H1 (cell line): ENCODE results near the gene TRUB1. TPM values are rescaled to one million over a fixed set of nuclear protein-coding genes. Genes with fewer than 3 reads are reported as not detected.

ENCODE experiments used
- ASH2L ChIP-seq: fragments of 200-600, 300-600 bp; sonication (generic); IDR thresholded peaks from one replicate; pipeline ENCODE4 v1.7.1; 2017; ENCODE audit warnings: low read length
- JUN ChIP-seq: IDR thresholded peaks from 2 replicates; pipeline ENCODE4 v1.6.1; 2011; ENCODE audit warnings: low read depth, mild to moderate bottlenecking, improper control_type of control experiment, low read length
- NANOG ChIP-seq: IDR thresholded peaks from 2 replicates; pipeline ENCODE4 v1.6.1; 2011; ENCODE audit warnings: low read length, low read depth, mild to moderate bottlenecking, inconsistent platforms; ENCODE audit not compliant: insufficient read depth, poor library complexity, severe bottlenecking
- SIRT6 ChIP-seq: IDR thresholded peaks from one replicate; pipeline ENCODE4 v1.7.1; 2012; ENCODE audit warnings: low read length, inconsistent platforms
- polyA plus RNA-seq, 7 experiments: library from polyadenylated mRNA; depleted of rRNA in 3 of 7; stranded (reverse) in 5 of 7; unstranded in 2 of 7; fragments of >200 nt in 5 of 7; fragments of 200-250 nt in 2 of 7; gene quantifications; 1 replicate in 5 of 7; 2 replicates in 1 of 7; 4 replicates in 1 of 7; pipeline versions ENCODE4 v1.2.1 to v1.2.3, GENCODE V29; 2011 to 2013; ENCODE audit warnings: missing spikeins in 2 of 7, mixed read lengths in 2 of 7
- total RNA-seq: library from RNA; stranded (reverse); fragmentation: NEBNext Ultra II Directional; extraction: Animal tissue kit (Norgen Biotek cat#: 25700); gene quantifications from 2 replicates; pipeline ENCODE4 v1.2.1, GENCODE V29; 2021

Gene TRUB1
- total and polyA plus RNA-seq, 2 of the 8 experiments (the other 6 are each of a cell fraction or from before 2014, with no cell fraction given): 6.3 to 22.2 TPM

- no peak for TF ChIP-seq NANOG
- no peak for TF ChIP-seq SIRT6
- no peak for TF ChIP-seq ASH2L
- TF ChIP-seq JUN: no peak
These were observed 88.2 kb downstream of the TRUB1 start (continued) for GRCh38 chr10:115026056-115026745.
